Kidney epithelial cell (primary cell): ENCODE results near the gene NR0B1. TPM values are rescaled to one million over a fixed set of nuclear protein-coding genes. Genes with fewer than 3 reads are reported as not detected.

Experiments
- DNase-seq: peaks from one replicate; pipeline ENCODE4 v3.0.0-alpha.2; 2010; ENCODE audit warnings: low read depth
- H3K27me3 ChIP-seq: 2 replicates; pipeline ENCODE4 v1.6.0; 2011; ENCODE audit warnings: low read length; ENCODE audit not compliant: control insufficient read depth, insufficient read depth
- H3K36me3 ChIP-seq: 2 replicates; pipeline ENCODE4 v1.5.1; 2011; ENCODE audit warnings: low read length; ENCODE audit not compliant: control insufficient read depth, insufficient read depth
- H3K4me3 ChIP-seq: 2 replicates; pipeline ENCODE4 v1.5.1; 2011; ENCODE audit warnings: low read depth, mild to moderate bottlenecking, control low read depth, low read length
- total RNA-seq: library from RNA; depleted of rRNA; stranded (reverse); fragments of >200 nt; gene quantifications from 2 replicates; pipeline ENCODE4 v1.2.3, GENCODE V29; 2015
- TF ChIP-seq, protein P1 (sequence below): IDR thresholded peaks from 2 replicates; pipeline ENCODE4 v1.5.1; 2011; ENCODE audit warnings: mild to moderate bottlenecking, moderate library complexity, low read length, control low read depth, inconsistent platforms; ENCODE audit not compliant: insufficient read depth, poor library complexity, severe bottlenecking

Gene NR0B1, protein sequence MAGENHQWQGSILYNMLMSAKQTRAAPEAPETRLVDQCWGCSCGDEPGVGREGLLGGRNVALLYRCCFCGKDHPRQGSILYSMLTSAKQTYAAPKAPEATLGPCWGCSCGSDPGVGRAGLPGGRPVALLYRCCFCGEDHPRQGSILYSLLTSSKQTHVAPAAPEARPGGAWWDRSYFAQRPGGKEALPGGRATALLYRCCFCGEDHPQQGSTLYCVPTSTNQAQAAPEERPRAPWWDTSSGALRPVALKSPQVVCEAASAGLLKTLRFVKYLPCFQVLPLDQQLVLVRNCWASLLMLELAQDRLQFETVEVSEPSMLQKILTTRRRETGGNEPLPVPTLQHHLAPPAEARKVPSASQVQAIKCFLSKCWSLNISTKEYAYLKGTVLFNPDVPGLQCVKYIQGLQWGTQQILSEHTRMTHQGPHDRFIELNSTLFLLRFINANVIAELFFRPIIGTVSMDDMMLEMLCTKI
- total RNA-seq = 0.41 and 1.6 TPM in 2 replicates

DNA sequence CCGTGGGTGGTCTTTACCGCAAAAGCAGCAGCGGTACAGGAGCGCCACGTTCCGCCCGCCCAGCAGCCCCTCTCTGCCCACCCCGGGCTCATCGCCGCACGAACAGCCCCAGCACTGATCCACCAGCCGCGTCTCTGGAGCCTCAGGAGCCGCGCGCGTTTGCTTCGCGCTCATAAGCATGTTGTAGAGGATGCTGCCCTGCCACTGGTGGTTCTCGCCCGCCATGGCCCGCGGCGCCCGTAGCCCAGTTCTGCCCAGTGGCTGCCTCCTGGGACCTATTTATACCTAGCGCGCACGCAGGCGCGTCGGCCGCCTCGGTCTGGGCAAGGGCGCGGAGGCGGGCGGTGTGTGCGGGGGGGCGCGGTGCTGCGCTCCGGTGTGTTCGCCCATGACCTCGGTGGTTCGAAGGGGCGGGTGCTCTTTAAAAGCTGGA lies at the start of gene NR0B1:
Gene NR0B1 (minus strand): TSS at position 252 of the 433 bp plus-strand sequence. CDS start 27 bp downstream, at position 225.
- no peaks in the 10 kb centered on the region for H3K36me3 ChIP-seq
- peak within 1 kb of the TSS; percentile 37 for H3K4me3 ChIP-seq
- no peak for DNase-seq
- H3K27me3 ChIP-seq = peaks cover 9% of the 10 kb centered on the region
- TF ChIP-seq, protein P1, sequence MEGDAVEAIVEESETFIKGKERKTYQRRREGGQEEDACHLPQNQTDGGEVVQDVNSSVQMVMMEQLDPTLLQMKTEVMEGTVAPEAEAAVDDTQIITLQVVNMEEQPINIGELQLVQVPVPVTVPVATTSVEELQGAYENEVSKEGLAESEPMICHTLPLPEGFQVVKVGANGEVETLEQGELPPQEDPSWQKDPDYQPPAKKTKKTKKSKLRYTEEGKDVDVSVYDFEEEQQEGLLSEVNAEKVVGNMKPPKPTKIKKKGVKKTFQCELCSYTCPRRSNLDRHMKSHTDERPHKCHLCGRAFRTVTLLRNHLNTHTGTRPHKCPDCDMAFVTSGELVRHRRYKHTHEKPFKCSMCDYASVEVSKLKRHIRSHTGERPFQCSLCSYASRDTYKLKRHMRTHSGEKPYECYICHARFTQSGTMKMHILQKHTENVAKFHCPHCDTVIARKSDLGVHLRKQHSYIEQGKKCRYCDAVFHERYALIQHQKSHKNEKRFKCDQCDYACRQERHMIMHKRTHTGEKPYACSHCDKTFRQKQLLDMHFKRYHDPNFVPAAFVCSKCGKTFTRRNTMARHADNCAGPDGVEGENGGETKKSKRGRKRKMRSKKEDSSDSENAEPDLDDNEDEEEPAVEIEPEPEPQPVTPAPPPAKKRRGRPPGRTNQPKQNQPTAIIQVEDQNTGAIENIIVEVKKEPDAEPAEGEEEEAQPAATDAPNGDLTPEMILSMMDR = no peak

DNA sequence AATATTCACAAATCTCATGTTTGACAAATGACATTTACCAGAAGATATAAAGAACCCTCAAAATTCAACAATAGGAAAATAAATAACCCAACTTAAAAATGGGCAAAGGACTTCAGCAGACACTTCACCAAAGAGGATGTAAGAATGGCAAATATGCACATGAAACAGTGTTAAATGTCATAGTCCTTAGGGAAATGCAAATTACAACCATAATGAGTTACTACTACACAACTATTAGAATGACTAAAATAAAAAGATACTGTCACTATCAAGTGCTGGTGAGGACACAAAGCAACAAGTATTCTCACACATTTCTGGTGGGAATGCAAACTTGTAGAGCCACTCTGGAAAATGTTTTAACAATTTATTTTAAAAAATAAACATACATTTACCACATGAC lies 40.8 kb upstream of the NR0B1 start:
- Histone ChIP-seq H3K27me3 (no peaks in the 10 kb centered on the region), H3K4me3 (no peak overlapping the region), H3K36me3 (no peaks in the 10 kb centered on the region)
- TF ChIP-seq, protein P1 = no peak
- no peak for DNase-seq

DNA sequence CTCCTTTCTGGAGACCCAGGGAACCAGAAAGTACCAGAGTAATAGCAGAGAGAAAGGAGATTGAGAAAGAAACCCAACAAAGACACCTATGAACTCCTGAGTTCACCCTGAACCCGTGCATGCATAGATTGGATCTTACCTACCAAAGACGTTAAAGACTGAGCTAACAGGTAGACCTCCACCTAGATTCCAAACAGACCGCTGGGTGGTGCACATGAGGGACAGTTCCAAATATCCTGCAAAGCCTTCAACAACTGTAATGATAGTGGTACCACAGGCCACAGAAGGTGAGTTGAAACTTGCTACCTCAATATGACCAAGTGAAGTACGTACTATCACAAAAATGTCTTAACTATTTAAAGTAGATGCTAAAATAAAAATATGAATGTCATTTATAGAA lies 34.0 kb upstream of the NR0B1 start:
- Histone ChIP-seq H3K36me3 (no peaks in the 10 kb centered on the region), H3K4me3 (no peak overlapping the region), H3K27me3 (no peaks in the 10 kb centered on the region)
- TF ChIP-seq, protein P1 = no peak
- no peak for DNase-seq

DNA sequence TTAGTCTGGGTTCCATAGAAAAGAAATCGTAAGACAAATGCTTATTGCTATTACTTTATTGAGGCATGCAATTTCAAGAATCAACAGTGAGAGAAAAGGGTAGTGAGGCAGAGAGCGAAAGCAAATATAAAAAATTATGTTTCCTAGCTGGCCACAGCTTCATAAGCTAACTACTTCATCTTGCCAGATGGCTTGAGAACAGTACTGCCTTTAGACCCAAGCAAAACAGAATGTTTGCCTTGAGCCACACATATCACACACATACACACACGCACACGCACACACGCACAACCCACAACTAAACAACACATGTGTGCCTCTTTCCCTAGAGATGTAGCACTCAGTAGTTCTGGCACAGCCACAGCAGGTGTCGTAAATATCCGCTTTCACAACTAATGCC lies 31.6 kb upstream of the NR0B1 start:
- no peaks in the 10 kb centered on the region for H3K27me3 ChIP-seq
- no peak for DNase-seq
- TF ChIP-seq, protein P1 = no peak
- no peak overlapping the region for H3K4me3 ChIP-seq
- no peaks in the 10 kb centered on the region for H3K36me3 ChIP-seq

DNA sequence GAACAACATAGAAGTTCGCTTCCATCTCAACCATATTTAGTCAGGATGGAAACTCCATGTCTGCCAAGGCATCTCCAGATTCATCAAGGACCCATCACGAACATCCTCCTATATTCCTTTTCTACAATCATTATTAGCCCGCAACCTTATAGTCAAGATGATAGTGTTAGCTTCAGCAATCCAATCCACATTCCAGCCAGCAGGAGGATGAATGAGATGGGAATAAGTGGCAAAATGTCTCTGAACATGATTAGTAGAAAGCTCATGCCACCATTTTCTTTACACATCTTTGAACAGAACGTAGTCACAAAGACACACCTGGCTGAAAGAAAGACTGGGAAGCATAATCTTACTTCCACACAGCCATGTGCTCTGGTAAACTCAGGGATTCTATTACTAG lies 18.6 kb upstream of the NR0B1 start:
- DNase-seq = no peak
- H3K27me3 ChIP-seq = no peaks in the 10 kb centered on the region
- H3K4me3 ChIP-seq = no peak overlapping the region
- TF ChIP-seq, protein P1 = no peak
- H3K36me3 ChIP-seq = no peaks in the 10 kb centered on the region

DNA sequence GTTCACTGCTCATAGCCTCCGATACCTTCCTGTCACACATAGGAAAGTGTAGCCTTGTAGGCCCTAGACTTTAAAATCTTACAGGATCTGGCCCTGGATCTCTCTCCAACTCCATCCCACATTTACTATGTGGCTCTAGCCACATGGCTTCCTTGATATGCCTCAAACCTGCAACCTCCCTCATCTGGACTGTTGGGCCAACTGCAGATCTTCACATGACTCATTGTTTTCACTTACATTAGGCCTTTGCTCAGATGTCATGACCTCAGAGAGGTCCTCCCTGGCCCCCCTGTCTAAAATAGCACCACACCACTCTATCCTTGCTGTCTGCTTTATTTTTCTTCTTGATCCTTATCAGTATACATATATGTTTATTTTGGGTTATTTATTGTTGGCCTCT lies 8.1 kb upstream of the NR0B1 start:
- H3K27me3 ChIP-seq = no peaks in the 10 kb centered on the region
- no peak overlapping the region for H3K4me3 ChIP-seq
- TF ChIP-seq, protein P1 = no peak
- DNase-seq = no peak
- no peaks in the 10 kb centered on the region for H3K36me3 ChIP-seq
